Liver (tissue), 9 donors: ENCODE results near the gene INPP5J. TPM values are rescaled to one million over a fixed set of nuclear protein-coding genes. Genes with fewer than 3 reads are reported as not detected.

Experiments used
- DNase-seq: peaks from one replicate; pipeline ENCODE4 v3.0.0-alpha.2; 2017; ENCODE audit warnings: low spot score
- H3K27ac ChIP-seq, 2 donors: one replicate each; pipeline ENCODE4 v1.7.0; 2013; ENCODE audit warnings: inconsistent platforms in 2 of 2, low read length in 2 of 2, control low read depth in 1 of 2, low read depth in 1 of 2, mild to moderate bottlenecking in 1 of 2
- H3K27me3 ChIP-seq, 4 donors: one replicate each; pipeline versions ENCODE4 v1.6.1 to v1.7.0; 2013; ENCODE audit warnings: low read length in 3 of 4, inconsistent platforms in 1 of 4, mild to moderate bottlenecking in 1 of 4, moderate library complexity in 1 of 4; ENCODE audit not compliant: control insufficient read depth in 4 of 4, insufficient read depth in 4 of 4
- H3K36me3 ChIP-seq, 4 donors: one replicate each; pipeline versions ENCODE4 v1.6.1 to v1.7.0; 2013; ENCODE audit warnings: low read length in 3 of 4, mild to moderate bottlenecking in 3 of 4, low read depth in 1 of 4, moderate library complexity in 1 of 4; ENCODE audit not compliant: control insufficient read depth in 4 of 4, insufficient read depth in 3 of 4
- H3K4me1 ChIP-seq, 4 donors: one replicate each; pipeline versions ENCODE4 v1.6.1 to v1.7.0; 2013; ENCODE audit warnings: low read length in 3 of 4, mild to moderate bottlenecking in 3 of 4, moderate library complexity in 1 of 4; ENCODE audit not compliant: control insufficient read depth in 4 of 4, insufficient read depth in 4 of 4
- H3K4me3 ChIP-seq, 3 donors: one replicate each; pipeline versions ENCODE4 v1.6.1 to v1.7.0; 2013; ENCODE audit warnings: low read length in 3 of 3, control low read depth in 1 of 3, low read depth in 1 of 3, mild to moderate bottlenecking in 1 of 3
- H3K9ac ChIP-seq, 2 donors: one replicate each; pipeline ENCODE4 v1.7.0; 2013; ENCODE audit warnings: low read length in 2 of 2, mild to moderate bottlenecking in 2 of 2, moderate library complexity in 2 of 2, control low read depth in 1 of 2, low read depth in 1 of 2
- H3K9me3 ChIP-seq, 4 donors: one replicate each; pipeline versions ENCODE4 v1.6.1 to v1.7.0; 2013; ENCODE audit warnings: low read length in 3 of 4; ENCODE audit not compliant: control insufficient read depth in 4 of 4
- EGR1 ChIP-seq, 2 donors: IDR thresholded peaks; 2 replicates each; pipeline ENCODE4 v1.6.1; 2016 to 2018; ENCODE audit warnings: antibody characterized with exemption in 2 of 2, low read depth in 2 of 2
- FOXA1 ChIP-seq: IDR thresholded peaks from 2 replicates; pipeline ENCODE4 v1.6.1; 2016; ENCODE audit warnings: antibody characterized with exemption
- FOXA2 ChIP-seq: IDR thresholded peaks from 2 replicates; pipeline ENCODE4 v1.6.1; 2016; ENCODE audit warnings: antibody characterized with exemption
- GABPA ChIP-seq, 2 donors: IDR thresholded peaks in 1 of 2; conservative IDR thresholded peaks in 1 of 2; 2 replicates each; pipeline ENCODE4 v1.6.1; 2016; ENCODE audit warnings: antibody characterized with exemption in 2 of 2, mild to moderate bottlenecking in 1 of 2, moderate library complexity in 1 of 2
- HNF4A ChIP-seq, 2 donors: conservative IDR thresholded peaks; 2 replicates each; pipeline ENCODE4 v1.6.1; 2016; ENCODE audit warnings: antibody characterized with exemption in 2 of 2, mild to moderate bottlenecking in 2 of 2
- HNF4G ChIP-seq: IDR thresholded peaks from 2 replicates; pipeline ENCODE4 v1.6.1; 2016; ENCODE audit warnings: antibody characterized with exemption
- JUND ChIP-seq, 2 donors: IDR thresholded peaks; 2 replicates each; pipeline ENCODE4 v1.6.1; 2016; ENCODE audit warnings: antibody characterized with exemption in 2 of 2
- NR2F2 ChIP-seq: IDR thresholded peaks from 2 replicates; pipeline ENCODE4 v1.6.1; 2016; ENCODE audit warnings: antibody characterized with exemption
- RAD21 ChIP-seq, 2 donors: IDR thresholded peaks; 2 replicates each; pipeline ENCODE4 v1.6.1; 2016; ENCODE audit warnings: antibody characterized with exemption in 2 of 2, mild to moderate bottlenecking in 2 of 2
- RXRA ChIP-seq, 2 donors: IDR thresholded peaks; 2 replicates each; pipeline ENCODE4 v1.6.1; 2017 to 2018; ENCODE audit warnings: antibody characterized with exemption in 2 of 2, mild to moderate bottlenecking in 1 of 2
- SP1 ChIP-seq: IDR thresholded peaks from 2 replicates; pipeline ENCODE4 v1.6.1; 2018; ENCODE audit warnings: antibody characterized with exemption, mild to moderate bottlenecking
- TAF1 ChIP-seq: conservative IDR thresholded peaks from 2 replicates; pipeline ENCODE4 v1.6.1; 2016; ENCODE audit warnings: antibody characterized with exemption, mild to moderate bottlenecking
- YY1 ChIP-seq: IDR thresholded peaks from 2 replicates; pipeline ENCODE4 v1.6.1; 2016; ENCODE audit warnings: antibody characterized with exemption, mild to moderate bottlenecking
- WGBS: extraction: QIAGEN DNeasy Blood & Tissue Kit; methylation state at CpG from one replicate; pipeline ENCODE4 v1.1.7; 2013; 5-methylcytosine and 5-hydroxymethylcytosine counted together
- polyA plus RNA-seq, 2 donors: library from polyadenylated mRNA; stranded (reverse) in 1 of 2; unstranded in 1 of 2; fragments of 200-250 nt in 1 of 2; fragments of >200 nt in 1 of 2; fragmentation: Nextera tagmentation in 1 of 2; extraction: Ambion mirVana in 1 of 2; gene quantifications; one replicate each; pipeline versions ENCODE4 v1.2.1 to v1.2.3, GENCODE V29; 2013 to 2015
- total RNA-seq, 2 donors: library from RNA; depleted of rRNA; stranded (reverse); fragments of >200 nt; gene quantifications; one replicate each; pipeline ENCODE4 v1.2.3, GENCODE V29; 2014
- TF ChIP-seq, protein P1 (sequence below): IDR thresholded peaks from 2 replicates; pipeline ENCODE4 v1.6.1; 2016; ENCODE audit warnings: antibody characterized with exemption
- TF ChIP-seq, protein P2 (sequence below): IDR thresholded peaks from 2 replicates; pipeline ENCODE4 v1.6.1; 2016; ENCODE audit warnings: antibody characterized with exemption, mild to moderate bottlenecking
- TF ChIP-seq, protein P3 (sequence below): fragments of 150-350 bp; IDR thresholded peaks from 2 replicates; pipeline ENCODE4 v1.5.1; 2017; ENCODE audit warnings: improper control_type of control experiment, low read depth, low read length; ENCODE audit not compliant: missing input control
- TF ChIP-seq, protein P4 (sequence below): IDR thresholded peaks from 2 replicates; pipeline ENCODE4 v1.6.1; 2016; ENCODE audit warnings: antibody characterized with exemption
- TF ChIP-seq, protein P5 (sequence below): IDR thresholded peaks from 2 replicates; pipeline ENCODE4 v1.6.1; 2016; ENCODE audit warnings: antibody characterized with exemption
- donor health status: healthy.
- donor health status: healthy.
- donor health status: healthy.
- donor health status: healthy.
- donor health status: healthy.

Gene INPP5J
- total and polyA plus RNA-seq, 4 donors = 0.06 to 0.17 (median 0.11) TPM

DNA sequence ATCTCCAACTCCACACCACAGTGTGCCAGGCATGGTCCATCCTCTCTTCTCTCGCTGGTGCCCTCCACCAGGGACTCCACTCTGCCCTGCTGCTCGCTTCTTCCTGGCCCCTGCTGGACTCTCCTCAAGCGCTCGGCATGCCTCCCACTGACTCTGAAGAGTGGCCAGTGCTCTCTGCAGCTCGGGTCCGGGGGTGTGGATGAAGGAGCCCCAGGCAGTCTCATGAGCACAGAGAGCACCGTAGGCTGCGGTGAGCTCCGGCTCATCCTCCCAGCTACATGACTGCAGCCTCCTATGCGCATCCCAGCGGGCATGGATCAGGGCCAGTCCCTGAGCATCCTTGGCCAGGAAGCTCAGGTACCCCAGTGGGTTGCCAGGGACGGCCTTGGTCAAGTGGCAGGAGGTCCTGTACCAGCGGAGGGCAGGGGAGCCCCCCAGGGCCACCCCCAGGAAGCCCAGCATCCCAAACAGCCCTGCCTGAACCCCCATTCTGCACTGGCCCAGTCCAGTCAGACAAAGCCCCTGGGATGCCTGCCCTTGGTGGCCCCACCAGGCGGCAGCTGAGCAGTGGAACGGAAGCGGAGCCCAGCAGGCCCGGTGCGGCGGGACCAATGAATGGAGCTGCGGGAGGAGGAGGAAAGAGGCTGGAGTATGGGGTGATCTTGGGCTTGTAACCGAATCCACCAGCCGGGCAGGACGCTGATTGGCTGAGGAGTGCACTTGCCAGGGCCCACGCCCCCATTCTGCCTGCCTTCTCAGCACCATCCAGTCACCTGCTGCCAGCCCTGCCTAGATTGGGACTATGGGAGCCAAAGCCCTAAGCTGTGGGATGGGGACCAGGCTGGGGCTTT, 17.3 kb downstream of the INPP5J start, which contains the start of gene PLA2G3 (continued):
- TF ChIP-seq, protein P1, sequence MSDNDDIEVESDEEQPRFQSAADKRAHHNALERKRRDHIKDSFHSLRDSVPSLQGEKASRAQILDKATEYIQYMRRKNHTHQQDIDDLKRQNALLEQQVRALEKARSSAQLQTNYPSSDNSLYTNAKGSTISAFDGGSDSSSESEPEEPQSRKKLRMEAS = no peak
- TF ChIP-seq HNF4G = no peak

DNA sequence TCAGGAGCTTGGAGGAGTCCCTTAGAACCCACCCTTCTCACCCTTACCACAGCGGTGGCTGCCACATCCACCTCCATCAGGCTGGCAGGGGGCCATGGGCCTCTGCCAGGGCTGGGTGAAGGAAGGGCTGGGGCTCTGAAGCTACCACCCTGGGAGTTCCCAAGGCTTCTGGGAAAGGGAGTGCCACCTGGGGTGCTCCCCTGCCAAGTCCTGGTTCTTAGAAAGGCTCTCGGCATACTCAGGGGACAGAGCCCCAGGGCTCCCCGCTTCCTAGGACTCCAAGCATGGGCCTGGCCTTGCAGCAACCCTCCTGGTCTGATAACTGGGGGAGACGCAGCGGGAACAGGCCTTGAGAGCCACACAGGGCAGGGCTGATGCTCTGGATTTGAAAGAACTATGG, 18.0 kb downstream of the INPP5J start:
- DNase-seq = no peak
- H3K4me1 ChIP-seq = no peaks in the 10 kb centered on the region
- H3K4me3 ChIP-seq = no peak overlapping the region
- no peak overlapping the region for H3K9ac ChIP-seq
- TF ChIP-seq RXRA (IDR thresholded peaks at IDR 0.05) = no peak
- H3K27me3 ChIP-seq = no peaks in the 10 kb centered on the region
- no peaks in the 10 kb centered on the region for H3K9me3 ChIP-seq
- H3K27ac ChIP-seq = no peak overlapping the region
- WGBS = 85% methylated on average over 5 of the region's 5 CpGs
- no peaks in the 10 kb centered on the region for H3K36me3 ChIP-seq

DNA sequence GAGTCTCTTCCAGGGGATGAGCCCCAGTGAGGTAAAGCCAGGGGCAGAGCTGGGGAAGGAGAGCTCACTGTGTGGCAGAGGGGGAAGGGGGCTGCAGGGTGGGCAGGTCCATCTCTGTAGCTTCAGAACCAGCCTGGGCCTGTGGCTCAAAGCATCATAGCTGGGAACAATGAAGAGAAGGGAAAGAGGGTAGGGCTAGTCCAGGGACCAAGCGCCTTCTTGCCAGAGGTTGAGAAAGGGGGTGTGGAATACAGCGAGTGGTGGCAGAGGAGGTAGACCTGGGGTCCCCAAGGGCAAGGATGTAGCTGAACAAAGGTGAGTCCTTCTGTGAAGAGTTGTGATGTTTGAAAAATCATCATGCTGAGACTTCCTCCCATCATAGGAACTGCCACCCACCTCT, 18.8 kb downstream of the INPP5J start:
- Histone ChIP-seq H3K36me3 (no peaks in the 10 kb centered on the region), H3K4me1 (no peaks in the 10 kb centered on the region), H3K9ac (no peak overlapping the region), H3K27ac (no peak overlapping the region), H3K4me3 (no peak overlapping the region), H3K27me3 (no peaks in the 10 kb centered on the region), H3K9me3 (no peaks in the 10 kb centered on the region)
- TF ChIP-seq NR2F2 (no peak), HNF4G (no peak), GABPA (IDR thresholded peaks at IDR 0.05 in 1 of 2, conservative IDR thresholded peaks at IDR 0.05 in 1 of 2) (no peak), TAF1 (no peak), EGR1 (IDR thresholded peaks at IDR 0.05; ENCODE audit: low read depth in 2 of 2) (no peak), FOXA2 (no peak), RAD21 (IDR thresholded peaks at IDR 0.05) (no peak), YY1 (no peak), HNF4A (conservative IDR thresholded peaks at IDR 0.05) (no peak), RXRA (IDR thresholded peaks at IDR 0.05) (no peak), SP1 (no peak), FOXA1 (no peak), JUND (IDR thresholded peaks at IDR 0.05) (no peak)
- TF ChIP-seq, protein P2, sequence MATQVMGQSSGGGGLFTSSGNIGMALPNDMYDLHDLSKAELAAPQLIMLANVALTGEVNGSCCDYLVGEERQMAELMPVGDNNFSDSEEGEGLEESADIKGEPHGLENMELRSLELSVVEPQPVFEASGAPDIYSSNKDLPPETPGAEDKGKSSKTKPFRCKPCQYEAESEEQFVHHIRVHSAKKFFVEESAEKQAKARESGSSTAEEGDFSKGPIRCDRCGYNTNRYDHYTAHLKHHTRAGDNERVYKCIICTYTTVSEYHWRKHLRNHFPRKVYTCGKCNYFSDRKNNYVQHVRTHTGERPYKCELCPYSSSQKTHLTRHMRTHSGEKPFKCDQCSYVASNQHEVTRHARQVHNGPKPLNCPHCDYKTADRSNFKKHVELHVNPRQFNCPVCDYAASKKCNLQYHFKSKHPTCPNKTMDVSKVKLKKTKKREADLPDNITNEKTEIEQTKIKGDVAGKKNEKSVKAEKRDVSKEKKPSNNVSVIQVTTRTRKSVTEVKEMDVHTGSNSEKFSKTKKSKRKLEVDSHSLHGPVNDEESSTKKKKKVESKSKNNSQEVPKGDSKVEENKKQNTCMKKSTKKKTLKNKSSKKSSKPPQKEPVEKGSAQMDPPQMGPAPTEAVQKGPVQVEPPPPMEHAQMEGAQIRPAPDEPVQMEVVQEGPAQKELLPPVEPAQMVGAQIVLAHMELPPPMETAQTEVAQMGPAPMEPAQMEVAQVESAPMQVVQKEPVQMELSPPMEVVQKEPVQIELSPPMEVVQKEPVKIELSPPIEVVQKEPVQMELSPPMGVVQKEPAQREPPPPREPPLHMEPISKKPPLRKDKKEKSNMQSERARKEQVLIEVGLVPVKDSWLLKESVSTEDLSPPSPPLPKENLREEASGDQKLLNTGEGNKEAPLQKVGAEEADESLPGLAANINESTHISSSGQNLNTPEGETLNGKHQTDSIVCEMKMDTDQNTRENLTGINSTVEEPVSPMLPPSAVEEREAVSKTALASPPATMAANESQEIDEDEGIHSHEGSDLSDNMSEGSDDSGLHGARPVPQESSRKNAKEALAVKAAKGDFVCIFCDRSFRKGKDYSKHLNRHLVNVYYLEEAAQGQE = no peak
- TF ChIP-seq, protein P1 = no peak
- TF ChIP-seq, protein P3, sequence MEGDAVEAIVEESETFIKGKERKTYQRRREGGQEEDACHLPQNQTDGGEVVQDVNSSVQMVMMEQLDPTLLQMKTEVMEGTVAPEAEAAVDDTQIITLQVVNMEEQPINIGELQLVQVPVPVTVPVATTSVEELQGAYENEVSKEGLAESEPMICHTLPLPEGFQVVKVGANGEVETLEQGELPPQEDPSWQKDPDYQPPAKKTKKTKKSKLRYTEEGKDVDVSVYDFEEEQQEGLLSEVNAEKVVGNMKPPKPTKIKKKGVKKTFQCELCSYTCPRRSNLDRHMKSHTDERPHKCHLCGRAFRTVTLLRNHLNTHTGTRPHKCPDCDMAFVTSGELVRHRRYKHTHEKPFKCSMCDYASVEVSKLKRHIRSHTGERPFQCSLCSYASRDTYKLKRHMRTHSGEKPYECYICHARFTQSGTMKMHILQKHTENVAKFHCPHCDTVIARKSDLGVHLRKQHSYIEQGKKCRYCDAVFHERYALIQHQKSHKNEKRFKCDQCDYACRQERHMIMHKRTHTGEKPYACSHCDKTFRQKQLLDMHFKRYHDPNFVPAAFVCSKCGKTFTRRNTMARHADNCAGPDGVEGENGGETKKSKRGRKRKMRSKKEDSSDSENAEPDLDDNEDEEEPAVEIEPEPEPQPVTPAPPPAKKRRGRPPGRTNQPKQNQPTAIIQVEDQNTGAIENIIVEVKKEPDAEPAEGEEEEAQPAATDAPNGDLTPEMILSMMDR = no peak
- TF ChIP-seq, protein P4, sequence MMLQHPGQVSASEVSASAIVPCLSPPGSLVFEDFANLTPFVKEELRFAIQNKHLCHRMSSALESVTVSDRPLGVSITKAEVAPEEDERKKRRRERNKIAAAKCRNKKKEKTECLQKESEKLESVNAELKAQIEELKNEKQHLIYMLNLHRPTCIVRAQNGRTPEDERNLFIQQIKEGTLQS = no peak
- TF ChIP-seq, protein P5, sequence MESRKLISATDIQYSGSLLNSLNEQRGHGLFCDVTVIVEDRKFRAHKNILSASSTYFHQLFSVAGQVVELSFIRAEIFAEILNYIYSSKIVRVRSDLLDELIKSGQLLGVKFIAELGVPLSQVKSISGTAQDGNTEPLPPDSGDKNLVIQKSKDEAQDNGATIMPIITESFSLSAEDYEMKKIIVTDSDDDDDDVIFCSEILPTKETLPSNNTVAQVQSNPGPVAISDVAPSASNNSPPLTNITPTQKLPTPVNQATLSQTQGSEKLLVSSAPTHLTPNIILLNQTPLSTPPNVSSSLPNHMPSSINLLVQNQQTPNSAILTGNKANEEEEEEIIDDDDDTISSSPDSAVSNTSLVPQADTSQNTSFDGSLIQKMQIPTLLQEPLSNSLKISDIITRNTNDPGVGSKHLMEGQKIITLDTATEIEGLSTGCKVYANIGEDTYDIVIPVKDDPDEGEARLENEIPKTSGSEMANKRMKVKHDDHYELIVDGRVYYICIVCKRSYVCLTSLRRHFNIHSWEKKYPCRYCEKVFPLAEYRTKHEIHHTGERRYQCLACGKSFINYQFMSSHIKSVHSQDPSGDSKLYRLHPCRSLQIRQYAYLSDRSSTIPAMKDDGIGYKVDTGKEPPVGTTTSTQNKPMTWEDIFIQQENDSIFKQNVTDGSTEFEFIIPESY = no peak
- no peak for DNase-seq
- 89% methylated on average over 2 of the region's 2 CpGs for WGBS
